ENCODE results near the gene PLEKHG4B. TPM values are rescaled to one million over a fixed set of nuclear protein-coding genes. Genes with fewer than 3 reads are reported as not detected.

Gene PLEKHG4B
- total and polyA plus RNA-seq, 4 donors: under 0.01 to 0.05 (median 0.01) TPM; not detected in 1

- H3K4me1 ChIP-seq (ENCODE audit: control insufficient read depth in 4 of 4, insufficient read depth in 4 of 4, low read length in 3 of 4): peaks cover 0 to 7% (median 2%) of the 10 kb centered on the region in 4 donors
- no peak overlapping the region for H3K9ac ChIP-seq (ENCODE audit: low read depth in 1 of 2, low read length in 2 of 2)
- no peaks in the 10 kb centered on the region for H3K9me3 ChIP-seq (ENCODE audit: control insufficient read depth in 4 of 4, low read length in 3 of 4)
- WGBS: 29% methylated on average over 20 of the region's 20 CpGs
- no peaks in the 10 kb centered on the region for H3K36me3 ChIP-seq (ENCODE audit: control insufficient read depth in 4 of 4, insufficient read depth in 3 of 4, low read depth in 1 of 4, low read length in 3 of 4)
- peak overlapping the region in 2 of 3 donors; percentile 20 to 64 for H3K4me3 ChIP-seq (ENCODE audit: low read depth in 1 of 3, low read length in 3 of 3)
- H3K27ac ChIP-seq (ENCODE audit: low read depth in 1 of 2, low read length in 2 of 2): no peak overlapping the region
- no peak for DNase-seq (ENCODE audit: low spot score)
- TF ChIP-seq HNF4G (IDR thresholded peaks at IDR 0.05): no peak
- TF ChIP-seq FOXA2 (IDR thresholded peaks at IDR 0.05): no peak
- TF ChIP-seq FOXA1 (IDR thresholded peaks at IDR 0.05): no peak
- no peak for TF ChIP-seq RAD21 (IDR thresholded peaks at IDR 0.05)
- no peak for TF ChIP-seq NR2F2 (IDR thresholded peaks at IDR 0.05)
- TF ChIP-seq CTCF (IDR thresholded peaks at IDR 0.05; ENCODE audit: low read depth, low read length, missing input control): no peak
- no peak for TF ChIP-seq RXRA (IDR thresholded peaks at IDR 0.05)
- no peak for TF ChIP-seq SP1 (IDR thresholded peaks at IDR 0.05)
- TF ChIP-seq, protein P1, sequence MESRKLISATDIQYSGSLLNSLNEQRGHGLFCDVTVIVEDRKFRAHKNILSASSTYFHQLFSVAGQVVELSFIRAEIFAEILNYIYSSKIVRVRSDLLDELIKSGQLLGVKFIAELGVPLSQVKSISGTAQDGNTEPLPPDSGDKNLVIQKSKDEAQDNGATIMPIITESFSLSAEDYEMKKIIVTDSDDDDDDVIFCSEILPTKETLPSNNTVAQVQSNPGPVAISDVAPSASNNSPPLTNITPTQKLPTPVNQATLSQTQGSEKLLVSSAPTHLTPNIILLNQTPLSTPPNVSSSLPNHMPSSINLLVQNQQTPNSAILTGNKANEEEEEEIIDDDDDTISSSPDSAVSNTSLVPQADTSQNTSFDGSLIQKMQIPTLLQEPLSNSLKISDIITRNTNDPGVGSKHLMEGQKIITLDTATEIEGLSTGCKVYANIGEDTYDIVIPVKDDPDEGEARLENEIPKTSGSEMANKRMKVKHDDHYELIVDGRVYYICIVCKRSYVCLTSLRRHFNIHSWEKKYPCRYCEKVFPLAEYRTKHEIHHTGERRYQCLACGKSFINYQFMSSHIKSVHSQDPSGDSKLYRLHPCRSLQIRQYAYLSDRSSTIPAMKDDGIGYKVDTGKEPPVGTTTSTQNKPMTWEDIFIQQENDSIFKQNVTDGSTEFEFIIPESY (IDR thresholded peaks at IDR 0.05): no peak
- TF ChIP-seq HNF4A (conservative IDR thresholded peaks at IDR 0.05): no peak
- no peak for TF ChIP-seq REST (IDR thresholded peaks at IDR 0.05)
- H3K27me3 ChIP-seq (ENCODE audit: control insufficient read depth in 4 of 4, insufficient read depth in 4 of 4, low read length in 3 of 4): peaks cover 0 to 6% (median 3%) of the 10 kb centered on the region in 4 donors
These were observed 37.7 kb upstream of the PLEKHG4B start for GRCh38 chr5:54175-54730.

- no peak overlapping the region for H3K27ac ChIP-seq (ENCODE audit: low read depth in 1 of 2, low read length in 2 of 2)
- H3K27me3 ChIP-seq (ENCODE audit: control insufficient read depth in 4 of 4, insufficient read depth in 4 of 4, low read length in 3 of 4): peaks cover 0 to 6% (median 3%) of the 10 kb centered on the region in 4 donors
- no peaks in the 10 kb centered on the region for H3K36me3 ChIP-seq (ENCODE audit: control insufficient read depth in 4 of 4, insufficient read depth in 3 of 4, low read depth in 1 of 4, low read length in 3 of 4)
- no peak overlapping the region for H3K9ac ChIP-seq (ENCODE audit: low read depth in 1 of 2, low read length in 2 of 2)
- 87% methylated on average over 28 of the region's 28 CpGs for WGBS
- no peak for TF ChIP-seq NR2F2 (IDR thresholded peaks at IDR 0.05)
- TF ChIP-seq, protein P1 (IDR thresholded peaks at IDR 0.05): no peak
- TF ChIP-seq RXRA (IDR thresholded peaks at IDR 0.05): no peak
- TF ChIP-seq JUND (IDR thresholded peaks at IDR 0.05): no peak
- peaks cover 0 to 7% (median 2%) of the 10 kb centered on the region in 4 donors for H3K4me1 ChIP-seq (ENCODE audit: control insufficient read depth in 4 of 4, insufficient read depth in 4 of 4, low read length in 3 of 4)
- no peaks in the 10 kb centered on the region for H3K9me3 ChIP-seq (ENCODE audit: control insufficient read depth in 4 of 4, low read length in 3 of 4)
- DNase-seq (ENCODE audit: low spot score): no peak
- no peak overlapping the region for H3K4me3 ChIP-seq (ENCODE audit: low read depth in 1 of 3, low read length in 3 of 3)
These were observed 36.9 kb upstream of the PLEKHG4B start for GRCh38 chr5:54876-55569.
